RCC 7860 (cell line): Measurements from ENCODE around the gene PHF10.
A peak's percentile ranks its signal among the peaks of the same experiment; 100 is the strongest.

Experiments used
- DNase-seq: peaks from one replicate; pipeline ENCODE4 v3.0.0-alpha.2; 2015; ENCODE audit warnings: low spot score
- FAIRE-seq: peaks from 2 replicates; lab custom pipeline; 2012; peaks lifted over from hg19 to GRCh38; lab: Jason Lieb, UNC

Gene PHF10

GRCh38 chr6:169678342-169678741 lies 46.0 kb downstream of the PHF10 start:
- DNase-seq (no peak), FAIRE-seq (no peak)

- FAIRE-seq (no peak), DNase-seq (no peak)
Measured at GRCh38 chr6:169677096-169677495, 47.2 kb downstream of the PHF10 start.

- DNase-seq (no peak), FAIRE-seq (no peak)
Measured at GRCh38 chr6:169675011-169675410, 49.3 kb downstream of the PHF10 start.

GRCh38 chr6:169671563-169671962 lies 52.7 kb downstream of the PHF10 start:
- no peak for FAIRE-seq

GRCh38 chr6:169669889-169670288 lies 54.4 kb downstream of the PHF10 start:
- DNase-seq (no peak), FAIRE-seq (no peak)

More at GRCh38 chr6:169671563-169671962, 52.7 kb downstream of the PHF10 start:
- DNase-seq: no peak

- DNase-seq: no peak
- FAIRE-seq: no peak
Measured at GRCh38 chr6:169669147-169669546, 55.2 kb downstream of the PHF10 start.

- DNase-seq (no peak), FAIRE-seq (no peak)
Measured at GRCh38 chr6:169668203-169668847, 56.0 kb downstream of the PHF10 start.

GRCh38 chr6:169667716-169668115 lies 56.6 kb downstream of the PHF10 start:
- FAIRE-seq: no peak
- DNase-seq: no peak

- FAIRE-seq (no peak), DNase-seq (no peak)
Measured at GRCh38 chr6:169666441-169666840, 57.9 kb downstream of the PHF10 start.

- no peak for DNase-seq
- FAIRE-seq: no peak
Measured at GRCh38 chr6:169665289-169665688, 59.0 kb downstream of the PHF10 start.

GRCh38 chr6:169664227-169664626 lies 60.1 kb downstream of the PHF10 start:
- DNase-seq: no peak
- no peak for FAIRE-seq

- no peak for FAIRE-seq
- DNase-seq: no peak
Measured at GRCh38 chr6:169663468-169663867, 60.8 kb downstream of the PHF10 start.

- no peak for FAIRE-seq
- no peak for DNase-seq
Measured at GRCh38 chr6:169661391-169661756, 62.9 kb downstream of the PHF10 start.

GRCh38 chr6:169660751-169661390 lies 63.4 kb downstream of the PHF10 start:
- DNase-seq (no peak), FAIRE-seq (no peak)

- DNase-seq: no peak
- FAIRE-seq: no peak
Measured at GRCh38 chr6:169659820-169660610, 64.3 kb downstream of the PHF10 start.

GRCh38 chr6:169657284-169657610 lies 67.1 kb downstream of the PHF10 start:
- FAIRE-seq: no peak
- DNase-seq: no peak

GRCh38 chr6:169656546-169657283 lies 67.6 kb downstream of the PHF10 start:
- DNase-seq (no peak), FAIRE-seq (no peak)

- DNase-seq: peak; percentile 23
- FAIRE-seq: no peak
Measured at GRCh38 chr6:169654598-169655391, 69.5 kb downstream of the PHF10 start.
